SK-N-SH (cell line): Measurements from ENCODE around the gene ZNF438. TPM values are rescaled to one million over a fixed set of nuclear protein-coding genes. Genes with fewer than 3 reads are reported as not detected.
A peak's percentile ranks its signal among the peaks of the same experiment; 100 is the strongest.

Experiments used
- CTCF ChIA-PET: fragments of 300-600, 350-600 bp; formaldehyde crosslinking; extraction: SDS; loops from one replicate; lab custom pipeline; 2021; lab: Yijun Ruan, JAX
- POLR2A ChIA-PET: fragments of 350-600 bp; sonication (Branson Sonifier 250); formaldehyde crosslinking; extraction: SDS; loops from one replicate; lab custom pipeline; 2020; ENCODE audit warnings: antibody characterized with exemption, inconsistent platforms; lab: Yijun Ruan, JAX
- DNase-seq: peaks from one replicate; pipeline ENCODE4 v3.0.0; 2012
- H2AFZ ChIP-seq: fragments of 200-600 bp; sonication (generic); 2 replicates; pipeline ENCODE4 v1.8.1; 2016; ENCODE audit warnings: antibody characterized with exemption, mild to moderate bottlenecking, low read depth
- H3F3A ChIP-seq: fragments of 200-600 bp; sonication (generic); replicated peaks from 2 replicates; pipeline ENCODE3; 2016; ENCODE audit warnings: antibody characterized with exemption, mild to moderate bottlenecking; ENCODE audit not compliant: insufficient read depth
- H3K27ac ChIP-seq, 2 experiments: fragments of 200-500 bp in 1 of 2; fragments of 200-600 bp in 1 of 2; sonication (Bioruptor generic) in 1 of 2; sonication (generic), shearing (Covaris generic) in 1 of 2; 2 replicates each; pipeline versions ENCODE4 v1.5.1 to v1.6.1; 2014 to 2016; ENCODE audit warnings: low read depth in 2 of 2, inconsistent platforms in 1 of 2, low read length in 1 of 2, mild to moderate bottlenecking in 1 of 2, mixed read lengths in 1 of 2
- H3K27me3 ChIP-seq: fragments of 200-600 bp; sonication (generic), shearing (Covaris generic); 2 replicates; pipeline ENCODE4 v1.6.1; 2016; ENCODE audit warnings: mixed run types; ENCODE audit not compliant: insufficient read depth
- H3K36me3 ChIP-seq, 2 experiments: fragments of 200-500 bp in 1 of 2; fragments of 200-600 bp in 1 of 2; sonication (Bioruptor generic) in 1 of 2; sonication (generic) in 1 of 2; replicated peaks in 1 of 2; 2 replicates each; pipeline versions ENCODE3 to v1.5.1; 2014 to 2016; ENCODE audit warnings: low read length in 1 of 2, mild to moderate bottlenecking in 1 of 2; ENCODE audit not compliant: insufficient read depth in 2 of 2, control insufficient read depth in 1 of 2
- H3K4me1 ChIP-seq, 2 experiments: fragments of 200-500 bp in 1 of 2; fragments of 200-600 bp in 1 of 2; sonication (Bioruptor generic) in 1 of 2; sonication (generic), shearing (Covaris generic) in 1 of 2; 2 replicates each; pipeline versions ENCODE4 v1.5.1 to v1.6.1; 2014 to 2016; ENCODE audit warnings: low read depth in 1 of 2, low read length in 1 of 2, mixed run types in 1 of 2; ENCODE audit not compliant: insufficient read depth in 2 of 2, control insufficient read depth in 1 of 2
- H3K4me2 ChIP-seq: fragments of 200-600 bp; sonication (generic), shearing (Covaris generic); 2 replicates; pipeline ENCODE4 v1.6.1; 2017; ENCODE audit warnings: mixed run types
- H3K4me3 ChIP-seq, 2 experiments: fragments of 200-500 bp in 1 of 2; fragments of 200-600 bp in 1 of 2; sonication (Bioruptor generic) in 1 of 2; sonication (generic), shearing (Covaris generic) in 1 of 2; 2 replicates each; pipeline versions ENCODE4 v1.5.1 to v1.8.1; 2014 to 2016; ENCODE audit warnings: low read depth in 2 of 2, inconsistent platforms in 1 of 2, low read length in 1 of 2, mild to moderate bottlenecking in 1 of 2, mixed read lengths in 1 of 2, moderate library complexity in 1 of 2
- H3K79me2 ChIP-seq: fragments of 200-600 bp; sonication (generic); 2 replicates; pipeline ENCODE4 v1.8.1; 2017; ENCODE audit warnings: mild to moderate bottlenecking; ENCODE audit not compliant: insufficient read depth
- H3K9ac ChIP-seq: fragments of 200-600 bp; sonication (generic); 2 replicates; pipeline ENCODE4 v1.6.1; 2017; ENCODE audit warnings: mixed run types
- H3K9me2 ChIP-seq: fragments of 200-600 bp; sonication (generic); 2 replicates; pipeline ENCODE4 v1.6.1; 2017; ENCODE audit warnings: mixed run types
- H3K9me3 ChIP-seq: fragments of 200-600 bp; sonication (generic); 2 replicates; pipeline ENCODE4 v1.6.1; 2017; ENCODE audit warnings: mixed run types, mild to moderate bottlenecking, moderate library complexity
- H4K20me1 ChIP-seq: fragments of 200-600 bp; sonication (generic); 2 replicates; pipeline ENCODE4 v1.6.1; 2017; ENCODE audit warnings: mild to moderate bottlenecking, mixed run types; ENCODE audit not compliant: insufficient read depth
- CHD2 ChIP-seq: fragments of 150-350 bp; IDR thresholded peaks from 2 replicates; pipeline ENCODE4 v1.6.1; 2018; ENCODE audit warnings: low read length; ENCODE audit not compliant: partially characterized antibody
- JUND ChIP-seq: IDR thresholded peaks from 2 replicates; pipeline ENCODE4 v1.4.0; 2012
- MAX ChIP-seq: IDR thresholded peaks from 2 replicates; pipeline ENCODE4 v1.4.0; 2012; ENCODE audit warnings: low read depth
- MXI1 ChIP-seq: IDR thresholded peaks from 2 replicates; pipeline ENCODE4 v1.6.1; 2012; ENCODE audit warnings: mild to moderate bottlenecking, low read depth, low read length, improper control_type of control experiment
- NRF1 ChIP-seq: IDR thresholded peaks from 2 replicates; pipeline ENCODE4 v1.6.1; 2012; ENCODE audit warnings: low read depth, mild to moderate bottlenecking, low read length
- PBX3 ChIP-seq: IDR thresholded peaks from 2 replicates; pipeline ENCODE4; 2012
- POLR2AphosphoS5 ChIP-seq: IDR thresholded peaks from 2 replicates; pipeline ENCODE4 v1.6.1; 2012; ENCODE audit warnings: low read depth, low read length
- RCOR1 ChIP-seq: fragments of 150-350 bp; IDR thresholded peaks from 2 replicates; pipeline ENCODE4 v1.6.1; 2017; ENCODE audit warnings: antibody characterized with exemption, low read length
- RFX5 ChIP-seq: IDR thresholded peaks from 2 replicates; pipeline ENCODE4 v1.6.1; 2012; ENCODE audit warnings: mild to moderate bottlenecking, improper control_type of control experiment, low read length
- SMC3 ChIP-seq: IDR thresholded peaks from 2 replicates; pipeline ENCODE4 v1.6.1; 2012; ENCODE audit warnings: low read depth, low read length, improper control_type of control experiment
- USF1 ChIP-seq: IDR thresholded peaks from 2 replicates; pipeline ENCODE4 v1.4.0; 2012; ENCODE audit warnings: low read depth, borderline replicate concordance
- USF2 ChIP-seq: fragments of 150-350 bp; IDR thresholded peaks from 2 replicates; pipeline ENCODE4 v1.6.1; 2017; ENCODE audit warnings: antibody characterized with exemption, low read length, low read depth, borderline replicate concordance
- YY1 ChIP-seq: IDR thresholded peaks from 2 replicates; pipeline ENCODE4 v1.4.0; 2012; ENCODE audit warnings: low read depth, mild to moderate bottlenecking
- WGBS: methylation state at CpG from one replicate; pipeline ENCODE4 v1.1.6; 2017; ENCODE audit warnings: low lambda C conversion rate; 5-methylcytosine and 5-hydroxymethylcytosine counted together
- polyA plus RNA-seq, 3 experiments: library from polyadenylated mRNA; depleted of rRNA; stranded (reverse); fragments of >200 nt; gene quantifications; 2 replicates each; pipeline ENCODE4 v1.2.3, GENCODE V29; 2012

The ZNF438 gene
- polyA plus RNA-seq, 1 of the 3 experiments (the other 2 are of a cell fraction): 2.1 TPM

- Histone ChIP-seq H3K79me2 (peaks cover 6% of the 10 kb centered on the region; the same call in 1 of the 2 replicates), H4K20me1 (no peaks in the 10 kb centered on the region), H3K27me3 (no peaks in the 10 kb centered on the region), H3K4me3 (no peak overlapping the region), H3K4me1 (peaks cover 5 to 10% of the 10 kb centered on the region in 2 experiments; a peak in 3 of 4 replicates), H3K27ac (no peak overlapping the region), H3K9ac (no peak overlapping the region), H2AFZ (peak overlapping the region; percentile 85; the same call in 1 of the 2 replicates), H3K4me2 (no peak overlapping the region), H3K9me2 (no peaks in the 10 kb centered on the region), H3F3A (peaks cover 12% of the 10 kb centered on the region), H3K36me3 (no peaks in the 10 kb centered on the region), H3K9me3 (no peaks in the 10 kb centered on the region)
- CTCF ChIA-PET: interaction anchor here (2.4 to 3.5 kb wide), 2 partner anchors 249 to 281 kb away, joined by 7 to 27 read pairs; no protein-coding TSS in a partner anchor
- 95% methylated on average over 6 of the region's 6 CpGs for WGBS
- DNase-seq: no peak
- POLR2A ChIA-PET: no interaction called here
- TF ChIP-seq NRF1 (no peak), PBX3 (no peak), YY1 (no peak), CHD2 (no peak), JUND (no peak), USF1 (no peak), RCOR1 (no peak), SMC3 (no peak), USF2 (no peak), RFX5 (no peak)
These were observed 1.5 kb upstream of the ZNF438 start for GRCh38 chr10:31033147-31033546.

GRCh38 chr10:31032258-31033132 is 830 bp upstream of the ZNF438 start:
- peak overlapping the region; percentile 79 for H3K4me2 ChIP-seq
- peak overlapping the region; percentile 70 to 88 for H3K4me3 ChIP-seq
- peaks cover 5 to 10% of the 10 kb centered on the region in 2 experiments; a peak in 3 of 4 replicates for H3K4me1 ChIP-seq
- WGBS: 39% methylated on average over 41 of the region's 51 CpGs
- no peaks in the 10 kb centered on the region for H3K9me2 ChIP-seq
- no peaks in the 10 kb centered on the region for H4K20me1 ChIP-seq
- H3K27me3 ChIP-seq: no peaks in the 10 kb centered on the region
- H3K9ac ChIP-seq: peak overlapping the region; percentile 93
- no peak for TF ChIP-seq MXI1
- peak; percentile 36 for TF ChIP-seq POLR2AphosphoS5
- peak; percentile 37; the same call in 1 of the 2 replicates for TF ChIP-seq MAX
- TF ChIP-seq SMC3: peak; percentile 25
- 0 out of 2 replicates have a peak, but pooled peaks have one; percentile 31 for TF ChIP-seq NRF1
- no peaks in the 10 kb centered on the region for H3K36me3 ChIP-seq
- H2AFZ ChIP-seq: peak overlapping the region; percentile 85
- H3K27ac ChIP-seq: peak overlapping the region; percentile 98
- H3F3A ChIP-seq: peaks cover 12% of the 10 kb centered on the region
- peak; percentile 97 for DNase-seq
- no peaks in the 10 kb centered on the region for H3K9me3 ChIP-seq
- CTCF ChIA-PET: interaction anchor here (0.8 to 3.5 kb wide), 9 partner anchors 51 to 740 kb away, joined by 3 to 27 read pairs (median 3); no protein-coding TSS in a partner anchor
- POLR2A ChIA-PET: interaction anchor here (0.6 to 1.7 kb wide), 5 partner anchors 98 to 728 kb away, joined by 3 to 7 read pairs (median 6); no protein-coding TSS in a partner anchor
- peaks cover 6% of the 10 kb centered on the region; the same call in 1 of the 2 replicates for H3K79me2 ChIP-seq
